ENCODE data around the gene COBL. TPM values are rescaled to one million over a fixed set of nuclear protein-coding genes. Genes with fewer than 3 reads are reported as not detected.

Gene COBL
- total RNA-seq, 4 donors from 2014 or later, result 17.2 to 59.7 (median 31.0) TPM

DNA sequence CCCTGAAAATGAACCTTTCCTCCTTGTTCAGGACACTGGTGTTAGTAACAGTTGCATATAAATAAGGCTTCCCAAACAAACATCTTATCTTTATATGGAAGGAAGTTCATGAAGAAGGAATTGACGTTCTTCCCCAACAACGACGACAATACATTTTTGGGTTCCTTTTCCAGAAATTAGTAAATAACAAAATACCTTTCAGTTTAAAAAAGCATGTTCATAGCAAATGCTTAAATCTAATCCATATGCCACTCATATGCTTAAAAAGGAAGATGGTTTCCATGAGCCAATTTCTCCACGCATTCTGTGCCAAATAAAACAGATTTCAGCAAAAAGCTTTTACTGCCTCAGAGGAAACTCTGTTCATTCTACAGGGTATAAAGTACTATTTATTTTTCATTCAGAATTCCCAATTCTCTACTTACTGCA, 182.6 kb downstream of the COBL start:
- ATAC-seq, result no peak
- no peak for TF ChIP-seq CTCF (IDR thresholded peaks at IDR 0.05)
- no peak for TF ChIP-seq POLR2AphosphoS5 (IDR thresholded peaks at IDR 0.05)
- TF ChIP-seq EP300 (IDR thresholded peaks at IDR 0.05), result no peak
- TF ChIP-seq POLR2A (IDR thresholded peaks at IDR 0.05), result no peak
- WGBS, 2 donors (ENCODE audit: low coverage in 1 of 2), result 53 to 57% methylated on average over 4 of the region's 4 CpGs

GRCh38 chr7:51132661-51133060, 183.9 kb downstream of the COBL start:
- TF ChIP-seq EP300 (IDR thresholded peaks at IDR 0.05) (no peak), POLR2AphosphoS5 (IDR thresholded peaks at IDR 0.05) (no peak), CTCF (IDR thresholded peaks at IDR 0.05) (no peak), POLR2A (IDR thresholded peaks at IDR 0.05) (no peak)
- Histone ChIP-seq H3K27me3 (no peaks in the 10 kb centered on the region), H3K36me3 (peaks cover 0 to 17% of the 10 kb centered on the region in 2 donors), H3K9me3 (no peaks in the 10 kb centered on the region), H3K4me3 (no peak overlapping the region), H3K4me1 (peaks cover 0 to 9% (median 0%) of the 10 kb centered on the region in 3 donors), H3K27ac (no peak overlapping the region)
- WGBS, 2 donors (ENCODE audit: low coverage in 1 of 2), result 93% methylated on average over 3 of the region's 3 CpGs; no CpG with 5 or more reads in 1 of the 2 donors
- no peak for ATAC-seq

More for the DNA sequence above, 182.6 kb downstream of the COBL start:
- peaks cover 0 to 22% (median 0%) of the 10 kb centered on the region in 3 donors for H3K4me1 ChIP-seq
- no peak overlapping the region for H3K4me3 ChIP-seq
- no peaks in the 10 kb centered on the region for H3K9me3 ChIP-seq
- H3K27me3 ChIP-seq, result no peaks in the 10 kb centered on the region
- H3K36me3 ChIP-seq, result peaks cover 0 to 17% of the 10 kb centered on the region in 2 donors
- H3K27ac ChIP-seq, result no peak overlapping the region

GRCh38 chr7:51129527-51130472, 186.8 kb downstream of the COBL start:
- H3K9me3 ChIP-seq, result no peaks in the 10 kb centered on the region
- 81 to 88% methylated on average over 4 to 5 of the region's 8 CpGs for WGBS, 2 donors (ENCODE audit: low coverage in 1 of 2)
- H3K27me3 ChIP-seq, result no peaks in the 10 kb centered on the region
- peaks cover 0 to 9% of the 10 kb centered on the region in 2 donors for H3K36me3 ChIP-seq
- H3K27ac ChIP-seq, result no peak overlapping the region
- peaks cover 0 to 6% (median 0%) of the 10 kb centered on the region in 3 donors for H3K4me1 ChIP-seq
- ATAC-seq, result no peak
- H3K4me3 ChIP-seq, result no peak overlapping the region
- TF ChIP-seq POLR2A (IDR thresholded peaks at IDR 0.05) (no peak), CTCF (IDR thresholded peaks at IDR 0.05) (no peak), EP300 (IDR thresholded peaks at IDR 0.05) (no peak), POLR2AphosphoS5 (IDR thresholded peaks at IDR 0.05) (no peak)

- no peaks in the 10 kb centered on the region for H3K27me3 ChIP-seq
- no peak for ATAC-seq
- H3K4me1 ChIP-seq, result peaks cover 0 to 6% (median 0%) of the 10 kb centered on the region in 3 donors
- H3K4me3 ChIP-seq, result no peak overlapping the region
- WGBS, 2 donors (ENCODE audit: low coverage in 1 of 2), result 80 to 87% methylated on average over 1 to 14 of the region's 16 CpGs
- H3K36me3 ChIP-seq, result peaks cover 0 to 9% of the 10 kb centered on the region in 2 donors
- no peaks in the 10 kb centered on the region for H3K9me3 ChIP-seq
- no peak overlapping the region for H3K27ac ChIP-seq
- no peak for TF ChIP-seq POLR2AphosphoS5 (IDR thresholded peaks at IDR 0.05)
- no peak for TF ChIP-seq CTCF (IDR thresholded peaks at IDR 0.05)
- no peak for TF ChIP-seq POLR2A (IDR thresholded peaks at IDR 0.05)
- no peak for TF ChIP-seq EP300 (IDR thresholded peaks at IDR 0.05)
These were observed 187.8 kb downstream of the COBL start for GRCh38 chr7:51128545-51129435.
